ENCODE data around the gene DLG1.

The DLG1 gene

GRCh38 chr3:197295871-197296270, 2.5 kb downstream of the DLG1 start:
- Histone ChIP-seq H3K9me3 (no peaks in the 10 kb centered on the region), H3K27ac (no peak overlapping the region), H3K27me3 (peaks cover 28% of the 10 kb centered on the region), H3K36me3 (no peaks in the 10 kb centered on the region), H3K4me1 (ENCODE audit: control insufficient read depth in 1 of 2, insufficient read depth in 1 of 2, low read depth in 1 of 2, low read length in 1 of 2) (peaks cover 22 to 24% of the 10 kb centered on the region in 2 experiments), H3K4me3 (ENCODE audit: low read depth in 1 of 2, low read length in 1 of 2) (no peak overlapping the region)
- TF ChIP-seq CTCF (IDR thresholded peaks at IDR 0.05), result no peak

GRCh38 chr3:197293605-197294237, 4.7 kb downstream of the DLG1 start:
- H3K9me3 ChIP-seq, result no peaks in the 10 kb centered on the region
- no peak overlapping the region for H3K4me3 ChIP-seq (ENCODE audit: low read depth in 1 of 2, low read length in 1 of 2)
- no peak for TF ChIP-seq CTCF (IDR thresholded peaks at IDR 0.05)
- no peak overlapping the region for H3K27ac ChIP-seq
- H3K4me1 ChIP-seq (ENCODE audit: control insufficient read depth in 1 of 2, insufficient read depth in 1 of 2, low read depth in 1 of 2, low read length in 1 of 2), result peaks cover 15% of the 10 kb centered on the region in 2 experiments
- H3K27me3 ChIP-seq, result peaks cover 6% of the 10 kb centered on the region
- peaks cover 6% of the 10 kb centered on the region for H3K36me3 ChIP-seq

GRCh38 chr3:197292648-197293047, 5.8 kb downstream of the DLG1 start:
- Histone ChIP-seq H3K4me1 (ENCODE audit: control insufficient read depth in 1 of 2, insufficient read depth in 1 of 2, low read depth in 1 of 2, low read length in 1 of 2) (peaks cover 10% of the 10 kb centered on the region in 2 experiments), H3K27ac (no peak overlapping the region), H3K27me3 (no peaks in the 10 kb centered on the region), H3K4me3 (ENCODE audit: low read depth in 1 of 2, low read length in 1 of 2) (no peak overlapping the region), H3K9me3 (no peaks in the 10 kb centered on the region), H3K36me3 (peaks cover 6% of the 10 kb centered on the region)
- no peak for TF ChIP-seq CTCF (IDR thresholded peaks at IDR 0.05)

- no peak overlapping the region for H3K27ac ChIP-seq
- no peak overlapping the region for H3K4me3 ChIP-seq (ENCODE audit: low read depth in 1 of 2, low read length in 1 of 2)
- TF ChIP-seq CTCF (IDR thresholded peaks at IDR 0.05), result no peak
- H3K36me3 ChIP-seq, result peaks cover 6% of the 10 kb centered on the region
- peaks cover 6 to 7% of the 10 kb centered on the region in 2 experiments for H3K4me1 ChIP-seq (ENCODE audit: control insufficient read depth in 1 of 2, insufficient read depth in 1 of 2, low read depth in 1 of 2, low read length in 1 of 2)
- H3K27me3 ChIP-seq, result no peaks in the 10 kb centered on the region
- no peaks in the 10 kb centered on the region for H3K9me3 ChIP-seq
Observed at GRCh38 chr3:197292083-197292646, 6.2 kb downstream of the DLG1 start.

GRCh38 chr3:197289726-197290125, 8.7 kb downstream of the DLG1 start:
- TF ChIP-seq CTCF (IDR thresholded peaks at IDR 0.05), result no peak
- Histone ChIP-seq H3K27ac (no peak overlapping the region), H3K36me3 (peaks cover 10% of the 10 kb centered on the region), H3K4me3 (ENCODE audit: low read depth in 1 of 2, low read length in 1 of 2) (no peak overlapping the region), H3K27me3 (no peaks in the 10 kb centered on the region), H3K4me1 (ENCODE audit: control insufficient read depth in 1 of 2, insufficient read depth in 1 of 2, low read depth in 1 of 2, low read length in 1 of 2) (no peaks in the 10 kb centered on the region), H3K9me3 (no peaks in the 10 kb centered on the region)
